Kidney capillary endothelial cell (primary cell): ENCODE data around the gene L2HGDH.
A peak's percentile ranks its signal among the peaks of the same experiment; 100 is the strongest.
"Not testable (repeated sequence)": the region's sequence is repeated elsewhere in the genome, so short reads cannot be mapped to it uniquely, and the experiment has no call there.

Experiments used
- DNase-seq: peaks from one replicate; pipeline ENCODE4 v3.0.0-alpha.2; 2018; ENCODE audit warnings: low spot score

The L2HGDH gene

DNA sequence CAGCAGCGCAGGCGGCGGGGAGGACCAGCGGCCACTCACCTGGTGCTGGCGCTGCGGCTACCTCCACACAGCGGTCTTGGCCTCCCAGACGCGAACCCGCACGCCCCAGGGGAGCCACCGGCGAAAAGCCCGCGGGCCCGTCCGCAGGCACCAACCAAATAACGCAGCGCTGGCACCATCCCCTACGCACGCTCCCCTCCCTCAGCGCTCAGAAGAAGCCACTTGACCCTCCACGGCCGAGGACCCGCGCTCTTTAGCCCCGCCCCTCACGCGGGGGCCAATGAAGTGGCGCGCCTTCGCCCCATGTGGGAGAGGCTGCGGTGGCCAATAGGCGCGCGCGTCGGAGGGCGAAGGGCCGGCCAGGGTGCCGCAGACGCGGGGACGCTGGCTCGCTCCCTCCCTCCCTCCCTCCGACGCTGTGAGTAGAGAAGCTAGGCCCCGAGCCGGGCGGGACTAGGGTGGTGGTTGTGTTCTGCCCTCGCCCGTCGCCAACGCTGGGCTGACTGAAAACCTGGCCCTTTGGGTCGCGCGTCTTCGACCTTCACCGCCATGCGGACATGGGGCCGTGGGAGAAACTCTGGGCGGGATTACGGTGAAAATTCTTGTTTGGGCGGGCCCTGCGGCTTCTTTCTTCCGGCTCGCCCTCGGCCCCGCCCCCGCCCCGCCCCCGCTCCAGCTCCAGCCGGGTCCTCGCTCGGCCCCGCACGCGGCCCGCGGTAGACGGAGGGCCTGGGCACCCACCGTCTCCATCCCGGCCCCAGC, at the start of gene L2HGDH, which contains the start of gene DMAC2L:
TSS of gene L2HGDH (minus strand) at position 258 of the 762 bp plus-strand sequence. CDS start at position 179, 79 bp downstream.
TSS of gene DMAC2L (plus strand) at position 353 of the 762 bp plus-strand sequence. CDS start 9,164 bp downstream, outside the sequence.
- peak; percentile 91 for DNase-seq

GRCh38 chr14:50360851-50361250, 48.8 kb upstream of the L2HGDH start:
- no peak for DNase-seq

DNA sequence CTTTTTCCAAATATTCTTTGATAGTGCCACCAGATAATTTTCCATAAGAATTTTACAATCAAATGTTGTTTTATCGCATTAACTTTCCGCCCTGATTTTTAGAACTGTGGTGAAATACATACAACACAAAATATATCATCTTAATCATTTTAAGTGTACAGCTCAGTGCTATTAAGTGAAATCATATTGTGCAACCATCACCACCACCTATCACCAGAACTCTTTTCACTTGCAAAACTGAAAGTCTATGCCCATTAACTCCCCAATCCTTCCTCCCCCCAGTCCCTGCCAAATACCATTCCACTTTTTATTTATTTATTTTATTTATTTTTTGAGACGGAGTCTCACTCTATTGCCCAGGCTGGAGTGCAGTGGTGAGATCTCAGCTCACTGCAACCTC, 48.1 kb upstream of the L2HGDH start:
- DNase-seq = no peak

DNA sequence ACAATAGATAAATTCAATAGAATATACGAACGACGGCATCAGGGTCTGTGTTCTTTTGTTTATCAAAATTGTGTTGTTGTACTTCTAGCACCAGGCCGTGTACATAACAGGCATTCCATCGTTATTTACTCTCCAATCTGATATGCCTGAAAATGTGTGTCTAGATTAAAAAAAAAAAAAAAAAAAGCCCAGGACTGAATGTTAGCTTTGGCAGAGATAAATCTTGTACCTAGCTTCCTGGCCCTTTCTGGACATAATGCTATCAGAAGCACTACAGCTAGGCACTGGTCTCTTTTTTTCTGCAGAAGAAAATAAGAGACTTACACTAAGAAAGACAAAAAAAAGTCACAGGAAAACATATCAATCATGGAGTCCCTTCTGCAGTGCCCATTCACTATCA, 47.6 kb upstream of the L2HGDH start:
- no peak for DNase-seq

DNA sequence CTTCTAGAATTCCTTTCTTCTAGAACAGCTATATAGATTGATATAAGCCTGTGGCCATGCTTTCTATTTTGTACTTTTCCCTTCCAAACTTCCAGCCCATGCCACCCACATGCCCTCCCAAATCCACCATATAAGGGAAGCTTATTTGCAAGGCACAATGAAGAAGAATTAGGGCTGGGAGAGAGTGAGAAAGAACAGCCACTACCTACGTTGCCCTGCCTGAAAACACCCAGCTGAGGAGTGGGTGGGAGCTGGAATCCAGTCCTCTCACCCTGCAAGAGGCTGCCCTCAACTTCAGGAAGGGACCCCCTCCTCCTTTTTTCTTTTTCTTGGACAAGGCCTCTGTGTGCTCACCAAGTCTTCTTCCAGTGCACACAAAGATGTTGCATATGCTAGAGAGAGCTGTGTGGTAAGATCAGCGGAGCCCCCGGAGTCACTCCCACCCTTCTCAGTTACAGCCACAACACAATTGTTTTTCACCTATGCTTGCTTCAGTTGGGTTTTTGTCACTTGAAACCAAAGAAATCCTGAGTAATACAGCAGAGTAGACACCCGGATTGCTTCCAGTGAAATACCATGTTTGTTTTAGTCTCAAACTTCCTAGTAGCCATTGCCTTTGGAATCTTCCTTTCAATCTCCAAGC, 45.8 kb upstream of the L2HGDH start:
- no peak for DNase-seq

GRCh38 chr14:50357124-50357523, 45.1 kb upstream of the L2HGDH start:
- DNase-seq = no peak

GRCh38 chr14:50356283-50356682, 44.3 kb upstream of the L2HGDH start:
- DNase-seq = not testable (repeated sequence)

- DNase-seq = no peak
Measured at GRCh38 chr14:50355692-50356091, 43.7 kb upstream of the L2HGDH start.

- no peak for DNase-seq
Measured at GRCh38 chr14:50354527-50354926, 42.5 kb upstream of the L2HGDH start.

DNA sequence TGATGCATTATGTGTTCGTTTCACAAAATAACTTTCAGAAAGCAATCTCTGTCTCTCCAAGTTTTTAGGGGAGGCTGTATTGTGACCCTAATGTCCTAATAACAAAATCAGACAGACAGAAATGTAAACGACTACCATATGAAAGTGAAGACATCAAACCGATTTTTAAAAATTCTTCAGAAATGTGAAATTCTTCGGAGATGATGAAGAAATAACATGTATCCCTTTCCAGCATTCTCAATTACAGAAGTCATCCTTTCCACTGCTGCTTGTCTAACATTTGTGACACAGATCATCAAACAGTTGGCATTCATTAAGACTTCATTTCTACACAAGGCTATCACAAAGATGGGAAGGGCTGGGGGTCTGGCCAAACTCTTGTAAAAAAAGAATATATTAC, 41.1 kb upstream of the L2HGDH start:
- DNase-seq = no peak

DNA sequence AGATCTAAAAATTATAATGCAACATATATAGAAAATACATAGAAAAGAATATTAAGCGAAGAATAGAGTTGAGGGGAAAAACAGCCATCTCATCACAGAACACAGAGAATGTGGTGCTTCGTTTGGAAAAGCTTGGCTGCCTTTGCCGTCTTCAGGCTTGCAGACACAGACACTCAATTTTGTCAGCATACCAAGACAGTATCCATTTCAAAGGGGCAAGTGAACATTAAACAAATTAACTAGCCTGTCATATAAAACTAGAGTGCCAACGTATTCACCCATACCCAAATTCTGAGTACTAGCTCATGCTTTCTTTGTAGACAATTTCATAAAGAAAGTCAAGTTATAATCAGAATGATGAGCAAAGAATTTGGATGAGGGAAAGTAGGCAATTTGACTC, 40.6 kb upstream of the L2HGDH start:
- no peak for DNase-seq

GRCh38 chr14:50350975-50351374, 38.9 kb upstream of the L2HGDH start:
- DNase-seq = no peak

GRCh38 chr14:50348933-50349332, 36.9 kb upstream of the L2HGDH start:
- DNase-seq = no peak

DNA sequence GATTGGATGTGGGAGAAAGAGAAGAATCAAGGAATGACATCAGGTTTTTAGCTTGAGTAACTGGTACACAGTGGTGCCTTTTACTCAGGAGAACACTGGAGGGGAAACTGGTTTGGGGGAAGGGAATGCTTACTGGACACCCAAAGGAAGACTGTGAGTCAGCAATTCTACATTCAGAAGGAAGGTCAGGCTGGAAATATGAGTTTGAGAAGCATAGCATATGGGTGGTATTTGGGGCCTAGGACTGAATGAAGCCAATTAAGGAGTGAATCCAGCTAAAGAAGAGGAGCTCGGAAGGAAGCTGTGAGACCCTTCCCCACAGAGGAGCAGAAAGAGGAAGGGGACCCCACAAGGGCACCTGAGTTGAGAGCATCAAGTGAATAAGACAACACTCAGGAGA, 35.5 kb upstream of the L2HGDH start:
- peak; percentile 33 for DNase-seq

- DNase-seq = no peak
Measured at GRCh38 chr14:50345846-50346422, 33.9 kb upstream of the L2HGDH start.

GRCh38 chr14:50344876-50345563, 33.0 kb upstream of the L2HGDH start:
- DNase-seq = no peak

- DNase-seq = no peak
Measured at GRCh38 chr14:50344116-50344775, 32.2 kb upstream of the L2HGDH start.

DNA sequence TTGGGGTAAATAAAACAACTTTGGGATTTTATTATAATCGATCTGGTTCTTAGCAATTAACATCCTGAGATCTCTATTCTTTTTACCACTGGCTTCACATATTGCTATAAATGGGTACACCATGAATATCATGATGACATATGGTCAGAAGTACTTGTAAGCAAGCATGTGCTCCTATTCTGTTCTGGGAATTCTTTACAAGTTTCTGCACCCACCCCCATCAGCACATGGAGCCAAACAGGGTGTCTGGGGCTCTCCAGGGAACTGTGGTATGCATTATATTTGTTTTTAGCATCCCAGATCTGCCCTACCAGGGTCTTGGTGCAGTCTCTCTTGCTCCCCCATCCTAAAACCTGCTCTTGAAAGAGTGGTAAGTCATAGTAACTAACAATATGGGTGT, 31.4 kb upstream of the L2HGDH start:
- no peak for DNase-seq

- DNase-seq = no peak
Measured at GRCh38 chr14:50342221-50343078, 30.4 kb upstream of the L2HGDH start.

DNA sequence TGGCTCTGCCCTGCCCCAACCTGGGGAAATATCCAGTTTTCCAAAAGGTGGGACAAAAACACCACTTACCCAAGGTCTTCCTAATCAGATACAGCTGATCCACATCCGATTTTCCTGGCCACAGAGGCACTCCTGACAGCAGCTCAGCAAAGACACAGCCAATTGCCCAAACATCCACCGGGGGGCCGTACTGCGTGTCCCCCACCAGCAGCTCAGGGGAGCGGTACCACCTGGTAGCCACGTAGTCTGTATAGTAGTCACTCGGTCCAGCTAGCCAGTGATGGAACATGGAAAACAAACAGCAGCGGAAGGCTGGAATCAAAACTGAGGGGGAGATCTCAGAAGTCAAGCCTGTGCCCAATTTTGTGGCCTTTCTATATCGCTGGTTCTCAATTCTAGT, 28.9 kb upstream of the L2HGDH start:
- no peak for DNase-seq

GRCh38 chr14:50340045-50340444, 28.0 kb upstream of the L2HGDH start:
- DNase-seq = no peak
